CD14-positive monocyte (primary cell): Measurements from ENCODE around the gene MAGI3. TPM values are rescaled to one million over a fixed set of nuclear protein-coding genes. Genes with fewer than 3 reads are reported as not detected.
"Not testable (repeated sequence)": the region's sequence is repeated elsewhere in the genome, so short reads cannot be mapped to it uniquely, and the experiment has no call there.

Experiments
- DNase-seq, 3 donors: peaks; one replicate each; pipeline ENCODE4 v3.0.0-alpha.2; 2011 to 2022
- H2AFZ ChIP-seq: 2 replicates; pipeline ENCODE4 v1.6.0; 2012; ENCODE audit warnings: mild to moderate bottlenecking, low read depth, low read length, inconsistent platforms; ENCODE audit not compliant: insufficient read depth, poor library complexity, severe bottlenecking
- H3K27ac ChIP-seq, 2 donors: 1 replicate in 1 of 2; 2 replicates in 1 of 2; pipeline ENCODE4 v1.5.1; 2012 to 2013; ENCODE audit warnings: low read length in 2 of 2, control low read depth in 1 of 2, inconsistent platforms in 1 of 2, low read depth in 1 of 2, mild to moderate bottlenecking in 1 of 2
- H3K27me3 ChIP-seq, 2 donors: one replicate each; pipeline versions ENCODE4 v1.6.0 to v1.6.1; 2011 to 2013; ENCODE audit warnings: low read length in 2 of 2; ENCODE audit not compliant: control insufficient read depth in 2 of 2, insufficient read depth in 2 of 2
- H3K36me3 ChIP-seq, 2 donors: replicated peaks in 1 of 2; 1 replicate in 1 of 2; 2 replicates in 1 of 2; pipeline versions ENCODE4 v1.5.1 to v1.6.1; 2012 to 2013; ENCODE audit warnings: low read length in 2 of 2, control low read depth in 1 of 2, inconsistent platforms in 1 of 2, mild to moderate bottlenecking in 1 of 2; ENCODE audit not compliant: insufficient read depth in 2 of 2, control insufficient read depth in 1 of 2
- H3K4me1 ChIP-seq, 2 donors: 1 replicate in 1 of 2; 2 replicates in 1 of 2; pipeline versions ENCODE4 v1.5.1 to v1.6.1; 2012 to 2013; ENCODE audit warnings: low read length in 2 of 2, control low read depth in 1 of 2, inconsistent platforms in 1 of 2, mild to moderate bottlenecking in 1 of 2, moderate library complexity in 1 of 2; ENCODE audit not compliant: insufficient read depth in 2 of 2, control insufficient read depth in 1 of 2
- H3K4me2 ChIP-seq: replicated peaks from 2 replicates; pipeline ENCODE3; 2012; ENCODE audit warnings: low read length, moderate library complexity, mild to moderate bottlenecking; ENCODE audit not compliant: poor library complexity, severe bottlenecking; ENCODE audit errors: extremely low read depth
- H3K4me3 ChIP-seq, 3 experiments: fragments of 200-600 bp in 1 of 3; sonication (generic) in 1 of 3; replicated peaks in 1 of 3; 1 replicate in 2 of 3; 2 replicates in 1 of 3; pipeline ENCODE4 v1.5.1; 2011 to 2013; ENCODE audit warnings: low read length in 3 of 3, mild to moderate bottlenecking in 3 of 3, control low read depth in 2 of 3, low read depth in 2 of 3, inconsistent platforms in 1 of 3, moderate library complexity in 1 of 3
- H3K79me2 ChIP-seq: 2 replicates; pipeline ENCODE4 v1.6.0; 2012; ENCODE audit warnings: mild to moderate bottlenecking, control low read depth, inconsistent platforms, low read length, moderate library complexity; ENCODE audit not compliant: insufficient read depth
- H3K9ac ChIP-seq: 2 replicates; pipeline ENCODE4 v1.6.0; 2017; ENCODE audit warnings: low read length, mild to moderate bottlenecking; ENCODE audit not compliant: insufficient read depth, poor library complexity, severe bottlenecking
- H3K9me3 ChIP-seq, 2 donors: replicated peaks in 1 of 2; 1 replicate in 1 of 2; 2 replicates in 1 of 2; pipeline versions ENCODE4 v1.5.1 to v1.6.1; 2012 to 2013; ENCODE audit warnings: low read length in 2 of 2, control low read depth in 1 of 2; ENCODE audit not compliant: control insufficient read depth in 1 of 2, insufficient read depth in 1 of 2
- H4K20me1 ChIP-seq: 2 replicates; pipeline ENCODE4 v1.6.0; 2012; ENCODE audit warnings: mild to moderate bottlenecking, low read length, control low read depth, moderate library complexity; ENCODE audit not compliant: insufficient read depth
- H3K27ac Mint-ChIP-seq, 7 donors: one replicate each; pipeline ENCODE4 v1.8.0; 2020; ENCODE audit warnings: mild to moderate bottlenecking in 7 of 7, mixed read lengths in 7 of 7, moderate library complexity in 6 of 7, inconsistent platforms in 2 of 7
- H3K27me3 Mint-ChIP-seq, 3 donors: one replicate each; pipeline ENCODE4 v1.8.0; 2021 to 2022; ENCODE audit warnings: low read depth in 3 of 3, mild to moderate bottlenecking in 3 of 3, mixed read lengths in 3 of 3, moderate library complexity in 3 of 3, inconsistent platforms in 1 of 3
- H3K36me3 Mint-ChIP-seq, 2 donors: one replicate each; pipeline ENCODE4 v1.8.0; 2020; ENCODE audit warnings: mixed read lengths in 2 of 2, inconsistent platforms in 1 of 2, mild to moderate bottlenecking in 1 of 2
- H3K4me1 Mint-ChIP-seq: one replicate; pipeline ENCODE4 v1.8.0; 2020; ENCODE audit warnings: mild to moderate bottlenecking, mixed read lengths
- H3K4me3 Mint-ChIP-seq, 2 donors: one replicate each; pipeline ENCODE4 v1.8.0; 2020; ENCODE audit warnings: mild to moderate bottlenecking in 2 of 2, mixed read lengths in 2 of 2, moderate library complexity in 1 of 2
- H3K9me3 Mint-ChIP-seq, 7 donors: one replicate each; pipeline ENCODE4 v1.8.0; 2020 to 2022; ENCODE audit warnings: mixed read lengths in 7 of 7, mild to moderate bottlenecking in 6 of 7, moderate library complexity in 6 of 7, inconsistent platforms in 2 of 7
- CTCF ChIP-seq: fragments of 200-600 bp; IDR thresholded peaks from one replicate; pipeline ENCODE4 v1.8.0; 2022; ENCODE audit warnings: antibody characterized with exemption, mild to moderate bottlenecking
- WGBS: methylation state at CpG from one replicate; pipeline ENCODE4 v1.1.5; 2013; ENCODE audit warnings: missing lambda C conversion rate; ENCODE audit not compliant: insufficient coverage; 5-methylcytosine and 5-hydroxymethylcytosine counted together
- intact Hi-C, 2 donors: fragments of 100-400 bp; cut with micrococcal nuclease; formaldehyde crosslinking; loops; one replicate each; pipeline versions ENCODE4 v1.15.0 to v1.15.1; 2023
- polyA plus RNA-seq, 3 donors: library from polyadenylated mRNA; depleted of rRNA in 1 of 3; unstranded in 2 of 3; stranded (reverse) in 1 of 3; fragments of 300-500 nt in 2 of 3; fragments of >200 nt in 1 of 3; fragmentation: Illumina TruSeq in 2 of 3; gene quantifications; 1 replicate in 2 of 3; 2 replicates in 1 of 3; pipeline ENCODE4 v1.2.3, GENCODE V29; 2012 to 2021

MAGI3 gene
- polyA plus RNA-seq, 3 donors = 0.36 to 0.58 (median 0.43) TPM

DNA sequence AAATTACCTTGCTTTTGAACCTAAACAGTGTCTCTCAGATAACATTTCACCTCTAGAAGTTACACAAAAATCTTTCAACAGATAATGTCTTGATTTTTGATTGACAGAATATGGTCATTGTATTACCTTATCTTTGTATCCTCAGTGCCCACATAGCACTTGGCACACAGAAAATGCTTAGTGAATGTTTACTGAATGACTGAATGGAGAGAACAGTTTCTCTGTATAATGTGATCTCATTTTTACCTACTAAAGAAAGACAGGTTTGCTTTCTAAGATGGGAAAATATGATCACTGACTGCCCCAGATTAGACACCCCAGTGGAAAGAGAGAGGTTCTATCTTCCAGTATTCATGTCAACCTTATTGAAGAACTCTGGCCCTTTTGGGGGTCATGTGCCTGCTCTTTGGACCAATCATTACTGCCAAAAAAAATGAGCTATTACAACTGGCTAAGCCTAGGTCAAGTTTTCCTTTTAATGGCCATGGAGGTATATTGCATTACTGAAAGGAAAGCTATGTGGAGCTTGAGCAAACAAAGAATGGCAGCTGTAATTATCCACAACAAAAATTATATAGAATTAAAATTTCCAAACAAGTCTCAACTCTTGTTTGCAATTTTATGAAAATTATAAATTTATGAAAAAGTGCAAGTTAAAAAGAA, 117.4 kb downstream of the MAGI3 start:
- no peak overlapping the region for H3K4me2 ChIP-seq
- Mint-ChIP-seq H3K36me3 (no peaks in the 10 kb centered on the region), H3K27me3 (peaks cover 0 to 2% (median 2%) of the 10 kb centered on the region in 3 donors), H3K4me3 (no peak overlapping the region), H3K9me3 (peaks cover 2 to 15% (median 8%) of the 10 kb centered on the region in 7 donors), H3K4me1 (no peaks in the 10 kb centered on the region), H3K27ac (no peak overlapping the region)
- intact Hi-C loops = no loop called here
- no peaks in the 10 kb centered on the region for H4K20me1 ChIP-seq
- DNase-seq = no peak
- no peak overlapping the region for H3K9ac ChIP-seq
- H3K27ac ChIP-seq = no peak overlapping the region
- H3K36me3 ChIP-seq = no peaks in the 10 kb centered on the region
- H2AFZ ChIP-seq = no peak overlapping the region
- no peaks in the 10 kb centered on the region for H3K27me3 ChIP-seq
- H3K4me3 ChIP-seq = no peak overlapping the region
- H3K4me1 ChIP-seq = no peaks in the 10 kb centered on the region
- no peak for TF ChIP-seq CTCF
- peaks cover 4 to 16% of the 10 kb centered on the region in 2 donors for H3K9me3 ChIP-seq
- no peaks in the 10 kb centered on the region for H3K79me2 ChIP-seq

- Mint-ChIP-seq H3K27me3 (peaks cover 0 to 2% (median 2%) of the 10 kb centered on the region in 3 donors), H3K27ac (no peak overlapping the region), H3K9me3 (peaks cover 5 to 19% (median 8%) of the 10 kb centered on the region in 7 donors), H3K36me3 (no peaks in the 10 kb centered on the region), H3K4me3 (no peak overlapping the region), H3K4me1 (no peaks in the 10 kb centered on the region)
- no CpG with 5 or more reads among the region's 2 CpGs for WGBS
- no peak overlapping the region for H3K4me2 ChIP-seq
- H3K9ac ChIP-seq = no peak overlapping the region
- no peaks in the 10 kb centered on the region for H3K36me3 ChIP-seq
- H3K4me3 ChIP-seq = no peak overlapping the region
- no peak for TF ChIP-seq CTCF
- intact Hi-C loops = no loop called here
- no peaks in the 10 kb centered on the region for H3K79me2 ChIP-seq
- H3K27me3 ChIP-seq = no peaks in the 10 kb centered on the region
- H3K9me3 ChIP-seq = peaks cover 4 to 16% of the 10 kb centered on the region in 2 donors
- H3K27ac ChIP-seq = no peak overlapping the region
- no peak overlapping the region for H2AFZ ChIP-seq
- no peaks in the 10 kb centered on the region for H4K20me1 ChIP-seq
- no peak for DNase-seq
- H3K4me1 ChIP-seq = no peaks in the 10 kb centered on the region
Measured at GRCh38 chr1:113508364-113509164, 118.2 kb downstream of the MAGI3 start.

DNA sequence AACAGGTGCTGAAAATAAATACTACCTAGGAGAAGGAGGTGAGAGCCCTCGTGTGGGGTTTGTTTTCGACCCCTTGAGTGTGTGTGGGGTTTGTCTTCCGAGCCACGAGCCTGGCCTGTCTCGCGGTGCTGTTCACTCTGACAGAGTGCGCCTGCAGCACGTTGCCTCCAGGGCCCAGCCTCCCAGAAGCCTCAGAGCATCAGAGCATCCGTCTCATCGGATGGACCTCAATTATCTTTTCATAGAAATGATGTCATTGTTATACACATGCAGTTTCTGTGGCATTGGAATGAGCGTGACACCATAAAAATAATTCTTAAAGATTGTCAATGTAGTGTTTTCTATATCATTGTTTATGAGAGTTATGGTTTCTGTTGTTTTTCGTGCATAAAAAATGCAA, 119.5 kb downstream of the MAGI3 start:
- peaks cover 5 to 19% (median 8%) of the 10 kb centered on the region in 7 donors for H3K9me3 Mint-ChIP-seq
- H3K27me3 Mint-ChIP-seq, DNase-seq, H3K4me1 ChIP-seq, intact Hi-C loops, H3K27ac ChIP-seq, H4K20me1 ChIP-seq, H3K4me3 ChIP-seq, H3K9ac ChIP-seq, H3K4me2 ChIP-seq, H3K27ac Mint-ChIP-seq, H3K79me2 ChIP-seq, H3K36me3 ChIP-seq, H3K4me1 Mint-ChIP-seq, H3K4me3 Mint-ChIP-seq, H2AFZ ChIP-seq, H3K36me3 Mint-ChIP-seq, H3K27me3 ChIP-seq: not testable (repeated sequence)
- no CpG with 5 or more reads among the region's 12 CpGs for WGBS
- H3K9me3 ChIP-seq = peaks cover 4 to 16% of the 10 kb centered on the region in 2 donors
